K562 (cell line): ENCODE results near the gene MOB3B.

Source experiments
- BHLHE40 ChIP-seq: IDR thresholded peaks from 2 replicates; pipeline ENCODE4 v1.6.1; 2011; ENCODE audit warnings: low read length, improper control_type of control experiment
- CTCF ChIP-seq, 3 experiments: IDR thresholded peaks in 2 of 3; conservative IDR thresholded peaks in 1 of 3; 2 replicates each; pipeline ENCODE4 v1.5.1; 2011 to 2012; ENCODE audit warnings: low read length in 3 of 3, mild to moderate bottlenecking in 3 of 3, control low read depth in 2 of 3, improper control_type of control experiment in 1 of 3, inconsistent platforms in 1 of 3, low read depth in 1 of 3, mixed read lengths in 1 of 3, moderate library complexity in 1 of 3; ENCODE audit not compliant: insufficient read depth in 2 of 3
- HOXB6 ChIP-seq: fragments of 250-450 bp; sonication (Bioruptor Pico); IDR thresholded peaks from 2 replicates; pipeline ENCODE4 v1.5.1; 2022; ENCODE audit warnings: mild to moderate bottlenecking, borderline replicate concordance
- MAX ChIP-seq: sonication (generic); formaldehyde crosslinking; IDR thresholded peaks from 2 replicates; pipeline ENCODE4 v1.9.0; 2022; ENCODE audit warnings: mild to moderate bottlenecking, missing genetic modification reagents
- POLR2A ChIP-seq: fragments of 450-650 bp; conservative IDR thresholded peaks from 2 replicates; pipeline ENCODE4 v1.6.1; 2016
- ZBTB40 ChIP-seq, 2 experiments: fragments of 450-650 bp in 1 of 2; sonication (generic) in 1 of 2; formaldehyde crosslinking in 1 of 2; IDR thresholded peaks; 2 replicates each; pipeline versions ENCODE4 v1.7.1 to v1.9.0; 2016 to 2022; ENCODE audit warnings: inconsistent platforms in 1 of 2, mild to moderate bottlenecking in 1 of 2, missing genetic modification reagents in 1 of 2
- ZBTB49 ChIP-seq: sonication (generic); formaldehyde crosslinking; IDR thresholded peaks from 2 replicates; pipeline ENCODE4 v1.8.0; 2022; ENCODE audit warnings: missing genetic modification reagents, mild to moderate bottlenecking, borderline replicate concordance
- ZFPM2 ChIP-seq: fragments of 250-450 bp; sonication (Bioruptor Pico); IDR thresholded peaks from 2 replicates; pipeline ENCODE4 v1.5.1; 2022; ENCODE audit warnings: mild to moderate bottlenecking
- ZNF395 ChIP-seq: fragments of 200-800 bp; sonication (Bioruptor generic); IDR thresholded peaks from 2 replicates; pipeline ENCODE4 v1.6.1; 2017; ENCODE audit warnings: missing genetic modification characterization, missing compliant biosample characterization
- ZNF740 ChIP-seq, 3 experiments: fragments of 200-800 bp in 1 of 3; sonication (Bioruptor generic) in 1 of 3; sonication (generic) in 1 of 3; formaldehyde crosslinking in 1 of 3; IDR thresholded peaks; 2 replicates each; pipeline versions ENCODE4 v1.6.1 to v1.8.0; 2016 to 2022; ENCODE audit warnings: mild to moderate bottlenecking in 2 of 3, missing compliant biosample characterization in 2 of 3, missing genetic modification characterization in 2 of 3, missing genetic modification reagents in 1 of 3

GRCh38 chr9:27348785-27349697 lies 180.6 kb downstream of the MOB3B start:
- no peak for TF ChIP-seq ZBTB40 (IDR thresholded peaks at IDR 0.05)
- no peak for TF ChIP-seq ZBTB40 (CRISPR knock-in tag; IDR thresholded peaks at IDR 0.05)
- TF ChIP-seq ZNF395 (CRISPR knock-in tag) = no peak
- no peak for TF ChIP-seq ZFPM2
- no peak for TF ChIP-seq CTCF (IDR thresholded peaks at IDR 0.05 in 2 of 3, conservative IDR thresholded peaks at IDR 0.05 in 1 of 3; ENCODE audit: insufficient read depth in 2 of 3, low read depth in 1 of 3, low read length in 3 of 3)
- TF ChIP-seq HOXB6 (CRISPR knock-in tag) = no peak
- TF ChIP-seq POLR2A = no peak
- TF ChIP-seq MAX (CRISPR knock-in tag) = no peak
- no peak for TF ChIP-seq ZNF740 (CRISPR knock-in tag; IDR thresholded peaks at IDR 0.05)
- no peak for TF ChIP-seq ZNF740 (tag; IDR thresholded peaks at IDR 0.05)
- no peak for TF ChIP-seq BHLHE40
- no peak for TF ChIP-seq ZBTB49 (CRISPR knock-in tag)
